ENCODE measurements around the gene NCAM1.

DNA sequence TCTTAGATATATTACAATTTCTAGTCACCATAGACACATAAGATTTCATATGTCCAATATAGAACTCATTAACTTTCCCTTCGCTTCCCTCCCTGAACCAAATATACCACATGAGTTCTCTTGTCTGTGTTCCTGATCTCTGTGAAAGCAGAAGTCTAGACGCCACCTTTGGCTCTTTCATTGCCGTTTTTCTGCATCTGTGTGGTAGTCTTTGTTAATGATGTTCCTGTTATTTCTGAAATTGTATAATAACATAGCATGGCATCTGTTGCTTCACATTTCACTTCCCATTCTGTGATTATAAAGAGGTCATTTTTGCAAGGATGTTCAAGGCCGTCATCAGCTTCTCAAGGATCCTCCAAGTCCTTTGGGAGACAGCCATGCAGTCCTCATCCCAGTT, 58.5 kb downstream of the NCAM1 start:
- no peak for TF ChIP-seq ZNF274 (IDR thresholded peaks at IDR 0.05; ENCODE audit: low read depth, low read length)
- no peak for TF ChIP-seq SUZ12 (IDR thresholded peaks at IDR 0.05; ENCODE audit: extremely low read depth, insufficient read depth, insufficient read length)
- TF ChIP-seq YY1 (IDR thresholded peaks at IDR 0.05; ENCODE audit: insufficient read depth, insufficient read length), result no peak
